ENCODE data around the gene ABCA4.

DNA sequence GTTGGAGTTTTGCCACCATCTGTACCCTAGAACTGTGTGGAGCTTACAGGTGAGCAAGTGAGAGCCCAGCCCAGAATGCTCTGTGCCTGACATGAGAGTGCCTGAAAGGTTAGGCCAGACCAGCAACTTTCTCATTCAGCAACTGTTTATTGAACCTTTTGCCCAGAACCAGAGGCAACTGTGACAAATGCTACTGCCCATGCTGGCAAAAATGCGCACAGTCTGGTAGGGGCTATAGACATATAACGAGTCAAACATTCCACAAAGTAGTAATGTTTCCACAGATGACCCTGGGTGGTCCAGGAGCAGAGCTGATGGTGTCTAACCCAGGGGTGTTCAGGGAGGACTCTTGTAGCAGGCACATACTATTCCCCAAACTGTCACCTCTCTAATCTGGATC, 155.7 kb downstream of the ABCA4 start:
- TF ChIP-seq, protein P1, sequence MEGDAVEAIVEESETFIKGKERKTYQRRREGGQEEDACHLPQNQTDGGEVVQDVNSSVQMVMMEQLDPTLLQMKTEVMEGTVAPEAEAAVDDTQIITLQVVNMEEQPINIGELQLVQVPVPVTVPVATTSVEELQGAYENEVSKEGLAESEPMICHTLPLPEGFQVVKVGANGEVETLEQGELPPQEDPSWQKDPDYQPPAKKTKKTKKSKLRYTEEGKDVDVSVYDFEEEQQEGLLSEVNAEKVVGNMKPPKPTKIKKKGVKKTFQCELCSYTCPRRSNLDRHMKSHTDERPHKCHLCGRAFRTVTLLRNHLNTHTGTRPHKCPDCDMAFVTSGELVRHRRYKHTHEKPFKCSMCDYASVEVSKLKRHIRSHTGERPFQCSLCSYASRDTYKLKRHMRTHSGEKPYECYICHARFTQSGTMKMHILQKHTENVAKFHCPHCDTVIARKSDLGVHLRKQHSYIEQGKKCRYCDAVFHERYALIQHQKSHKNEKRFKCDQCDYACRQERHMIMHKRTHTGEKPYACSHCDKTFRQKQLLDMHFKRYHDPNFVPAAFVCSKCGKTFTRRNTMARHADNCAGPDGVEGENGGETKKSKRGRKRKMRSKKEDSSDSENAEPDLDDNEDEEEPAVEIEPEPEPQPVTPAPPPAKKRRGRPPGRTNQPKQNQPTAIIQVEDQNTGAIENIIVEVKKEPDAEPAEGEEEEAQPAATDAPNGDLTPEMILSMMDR (IDR thresholded peaks at IDR 0.05): no peak
- no peak for TF ChIP-seq EZH2 (IDR thresholded peaks at IDR 0.05)

Measured in neural progenitor cell (in vitro differentiated cells).